Measurements from ENCODE around the gene LAMP2. TPM values are rescaled to one million over a fixed set of nuclear protein-coding genes. Genes with fewer than 3 reads are reported as not detected.

The LAMP2 gene
- polyA plus RNA-seq, 1 experiment = 70.7 TPM

DNA sequence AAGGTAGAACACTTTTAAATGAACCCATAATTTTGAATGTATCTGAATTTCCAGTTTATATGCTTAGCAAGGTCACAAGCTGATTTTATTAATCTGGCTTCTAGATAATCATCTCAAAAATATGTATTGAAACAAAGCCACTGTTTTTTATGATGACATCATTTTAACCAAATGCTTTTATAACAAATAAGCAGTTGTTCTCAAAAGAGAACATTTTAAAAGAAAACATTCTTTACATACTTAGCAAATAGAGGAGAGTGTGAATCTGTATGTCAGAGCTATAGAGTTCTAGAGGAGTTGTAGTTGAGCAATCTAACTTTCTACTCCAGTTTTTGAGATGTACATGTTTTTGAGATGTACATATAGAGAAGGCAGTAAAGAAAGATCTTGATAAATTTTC, 42.5 kb downstream of the LAMP2 start:
- CTCF ChIA-PET = no interaction called here
- DNase-seq (ENCODE audit: low read depth) = no peak

DNA sequence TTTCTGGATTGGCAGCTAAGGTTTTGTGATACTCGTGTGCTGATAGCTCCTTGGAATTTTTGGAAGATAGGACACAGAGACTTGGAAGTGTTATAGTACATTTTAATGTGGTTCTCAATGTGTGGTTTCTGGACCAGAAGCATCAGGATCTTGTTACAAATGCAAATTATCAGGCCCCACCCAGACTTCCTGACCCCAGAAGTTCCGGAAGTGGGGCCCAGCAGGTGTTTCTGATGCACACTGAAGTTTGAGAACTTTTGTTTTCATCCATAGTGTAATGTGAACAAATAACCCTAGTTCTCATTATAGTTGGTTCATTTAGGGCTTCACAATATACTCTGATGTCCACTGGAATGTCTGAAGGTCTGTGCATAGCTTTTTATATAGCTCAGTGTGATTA, 49.6 kb downstream of the LAMP2 start:
- ChIA-PET POLR2A (no interaction called here), CTCF (no interaction called here)
- no peak overlapping the region for H3K4me3 ChIP-seq (ENCODE audit: low read depth, low read length)
- no peak for DNase-seq (ENCODE audit: low read depth)
- no peaks in the 10 kb centered on the region for H3K27me3 ChIP-seq (ENCODE audit: control insufficient read depth, insufficient read depth, low read length)
- H3K36me3 ChIP-seq (ENCODE audit: control insufficient read depth, insufficient read depth, low read length) = no peaks in the 10 kb centered on the region
- TF ChIP-seq, protein P1, sequence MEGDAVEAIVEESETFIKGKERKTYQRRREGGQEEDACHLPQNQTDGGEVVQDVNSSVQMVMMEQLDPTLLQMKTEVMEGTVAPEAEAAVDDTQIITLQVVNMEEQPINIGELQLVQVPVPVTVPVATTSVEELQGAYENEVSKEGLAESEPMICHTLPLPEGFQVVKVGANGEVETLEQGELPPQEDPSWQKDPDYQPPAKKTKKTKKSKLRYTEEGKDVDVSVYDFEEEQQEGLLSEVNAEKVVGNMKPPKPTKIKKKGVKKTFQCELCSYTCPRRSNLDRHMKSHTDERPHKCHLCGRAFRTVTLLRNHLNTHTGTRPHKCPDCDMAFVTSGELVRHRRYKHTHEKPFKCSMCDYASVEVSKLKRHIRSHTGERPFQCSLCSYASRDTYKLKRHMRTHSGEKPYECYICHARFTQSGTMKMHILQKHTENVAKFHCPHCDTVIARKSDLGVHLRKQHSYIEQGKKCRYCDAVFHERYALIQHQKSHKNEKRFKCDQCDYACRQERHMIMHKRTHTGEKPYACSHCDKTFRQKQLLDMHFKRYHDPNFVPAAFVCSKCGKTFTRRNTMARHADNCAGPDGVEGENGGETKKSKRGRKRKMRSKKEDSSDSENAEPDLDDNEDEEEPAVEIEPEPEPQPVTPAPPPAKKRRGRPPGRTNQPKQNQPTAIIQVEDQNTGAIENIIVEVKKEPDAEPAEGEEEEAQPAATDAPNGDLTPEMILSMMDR (IDR thresholded peaks at IDR 0.05; ENCODE audit: insufficient read depth, low read depth, low read length) = no peak

More for the DNA sequence above, 42.5 kb downstream of the LAMP2 start:
- Histone ChIP-seq H3K4me3 (ENCODE audit: low read depth, low read length) (no peak overlapping the region), H3K36me3 (ENCODE audit: control insufficient read depth, insufficient read depth, low read length) (no peaks in the 10 kb centered on the region), H3K27me3 (ENCODE audit: control insufficient read depth, insufficient read depth, low read length) (no peaks in the 10 kb centered on the region)
- POLR2A ChIA-PET = no interaction called here
- TF ChIP-seq, protein P1 (IDR thresholded peaks at IDR 0.05; ENCODE audit: insufficient read depth, low read depth, low read length) = no peak

DNA sequence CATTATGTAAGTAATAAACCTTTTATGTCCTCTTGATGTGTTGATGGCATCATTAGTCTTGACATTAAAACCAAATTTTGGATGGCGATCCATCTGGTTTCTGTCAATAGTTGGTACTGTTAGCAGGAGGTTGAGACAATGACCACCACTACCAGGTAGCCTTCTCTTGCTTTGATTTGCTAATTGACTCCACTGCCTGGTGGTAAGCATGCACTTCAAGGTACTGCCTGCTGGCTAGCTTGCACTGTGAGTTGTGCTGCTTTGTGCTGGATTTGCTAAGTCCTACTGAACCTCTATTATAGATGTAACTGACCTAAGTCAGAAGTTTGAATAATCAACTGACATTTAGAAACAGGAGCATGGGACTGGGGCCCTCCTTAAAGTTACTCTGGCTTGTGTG, 60.9 kb downstream of the LAMP2 start:
- POLR2A ChIA-PET = no interaction called here
- H3K27me3 ChIP-seq (ENCODE audit: control insufficient read depth, insufficient read depth, low read length) = no peaks in the 10 kb centered on the region
- TF ChIP-seq, protein P1 (IDR thresholded peaks at IDR 0.05; ENCODE audit: insufficient read depth, low read depth, low read length) = no peak
- no peak overlapping the region for H3K4me3 ChIP-seq (ENCODE audit: low read depth, low read length)
- no peak for DNase-seq (ENCODE audit: low read depth)
- no peaks in the 10 kb centered on the region for H3K36me3 ChIP-seq (ENCODE audit: control insufficient read depth, insufficient read depth, low read length)
- CTCF ChIA-PET = no interaction called here

DNA sequence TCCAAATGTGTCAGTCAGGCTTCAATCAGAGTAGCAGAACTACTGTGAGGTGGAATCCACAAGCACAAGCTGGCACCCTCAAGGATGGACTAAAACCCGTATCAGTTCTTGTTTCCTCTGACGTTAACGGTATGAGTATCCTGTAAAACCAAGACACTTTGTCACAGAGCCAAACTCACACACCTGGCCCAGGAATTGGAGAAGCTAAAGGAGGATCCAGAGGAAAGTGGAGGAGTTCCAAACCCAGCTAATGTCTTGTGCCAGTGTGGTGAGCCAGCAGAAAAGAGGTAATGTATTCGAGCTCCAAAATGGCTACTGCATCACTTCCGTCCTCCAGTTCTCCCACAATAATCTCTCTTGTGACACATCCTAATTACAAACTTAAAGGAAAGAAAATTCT, 62.5 kb downstream of the LAMP2 start:
- H3K4me3 ChIP-seq (ENCODE audit: low read depth, low read length) = no peak overlapping the region
- TF ChIP-seq, protein P1 (IDR thresholded peaks at IDR 0.05; ENCODE audit: insufficient read depth, low read depth, low read length) = no peak

DNA sequence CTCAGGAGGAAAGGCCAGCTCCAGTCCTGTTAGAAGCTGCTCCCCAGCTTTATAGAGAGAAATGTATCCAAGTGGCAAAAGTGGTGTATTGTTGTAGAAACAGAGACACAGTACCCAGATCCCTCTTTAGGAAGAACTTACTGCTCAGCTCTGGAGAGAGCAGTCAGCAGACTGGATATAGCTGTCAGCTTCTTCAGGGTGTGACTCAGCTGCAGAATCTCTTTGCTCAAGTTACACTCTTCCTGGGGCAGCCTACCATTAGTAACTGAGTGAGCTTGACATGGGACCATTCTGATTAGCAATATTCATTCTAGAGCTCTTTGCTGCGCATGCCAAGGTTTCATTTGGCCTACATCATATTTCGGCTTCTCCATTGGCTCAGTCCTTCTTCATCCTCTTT, 66.7 kb downstream of the LAMP2 start:
- Histone ChIP-seq H3K36me3 (ENCODE audit: control insufficient read depth, insufficient read depth, low read length) (no peaks in the 10 kb centered on the region), H3K27me3 (ENCODE audit: control insufficient read depth, insufficient read depth, low read length) (no peaks in the 10 kb centered on the region), H3K4me3 (ENCODE audit: low read depth, low read length) (no peak overlapping the region)
- TF ChIP-seq, protein P1 (IDR thresholded peaks at IDR 0.05; ENCODE audit: insufficient read depth, low read depth, low read length) = no peak
- no peak for DNase-seq (ENCODE audit: low read depth)
- ChIA-PET POLR2A (no interaction called here), CTCF (no interaction called here)

More for the DNA sequence above, 62.5 kb downstream of the LAMP2 start:
- POLR2A ChIA-PET = no interaction called here
- CTCF ChIA-PET = no interaction called here
- DNase-seq (ENCODE audit: low read depth) = no peak
- H3K27me3 ChIP-seq (ENCODE audit: control insufficient read depth, insufficient read depth, low read length) = no peaks in the 10 kb centered on the region
- H3K36me3 ChIP-seq (ENCODE audit: control insufficient read depth, insufficient read depth, low read length) = no peaks in the 10 kb centered on the region
